Embryonic facial prominence (tissue), 1 donor: Measurements from ENCODE around the gene SLC17A3.

Experiments
- DNase-seq: peaks from one replicate; pipeline ENCODE4 v3.0.0-alpha.2; 2016; ENCODE audit errors: extremely low spot score

The SLC17A3 gene

GRCh38 chr6:25874118-25874517 lies at the start of gene SLC17A3:
Gene SLC17A3 (minus strand): TSS chr6:25874243. CDS start chr6:25868387, 5,856 bp downstream.
- DNase-seq = no peak

GRCh38 chr6:25922301-25922700 lies 48.3 kb upstream of the SLC17A3 start:
- DNase-seq = no peak

- DNase-seq = no peak
Measured at GRCh38 chr6:25921525-25922203, 47.6 kb upstream of the SLC17A3 start.

GRCh38 chr6:25919657-25920056 lies 45.6 kb upstream of the SLC17A3 start:
- no peak for DNase-seq

GRCh38 chr6:25918083-25918683 lies 44.1 kb upstream of the SLC17A3 start:
- DNase-seq = no peak

- no peak for DNase-seq
Measured at GRCh38 chr6:25916789-25917490, 42.9 kb upstream of the SLC17A3 start.

GRCh38 chr6:25916330-25916729 lies 42.3 kb upstream of the SLC17A3 start:
- DNase-seq = no peak

- DNase-seq = no peak
Measured at GRCh38 chr6:25913741-25914140, 39.7 kb upstream of the SLC17A3 start.

GRCh38 chr6:25911351-25911750 lies 37.3 kb upstream of the SLC17A3 start:
- DNase-seq = no peak

GRCh38 chr6:25907475-25908014 lies 33.5 kb upstream of the SLC17A3 start:
- DNase-seq = no peak

GRCh38 chr6:25903467-25904099 lies 29.5 kb upstream of the SLC17A3 start:
- DNase-seq = no peak

- no peak for DNase-seq
Measured at GRCh38 chr6:25902071-25902470, 28.0 kb upstream of the SLC17A3 start.

GRCh38 chr6:25900843-25901242 lies 26.8 kb upstream of the SLC17A3 start:
- DNase-seq = no peak

- no peak for DNase-seq
Measured at GRCh38 chr6:25899580-25900408, 25.8 kb upstream of the SLC17A3 start.

- DNase-seq = no peak
Measured at GRCh38 chr6:25899123-25899522, 25.1 kb upstream of the SLC17A3 start.

GRCh38 chr6:25898289-25898977 lies 24.4 kb upstream of the SLC17A3 start:
- no peak for DNase-seq

GRCh38 chr6:25896252-25896651 lies 22.2 kb upstream of the SLC17A3 start:
- no peak for DNase-seq

- no peak for DNase-seq
Measured at GRCh38 chr6:25895771-25896170, 21.7 kb upstream of the SLC17A3 start.

- DNase-seq = no peak
Measured at GRCh38 chr6:25893778-25894177, 19.7 kb upstream of the SLC17A3 start.

GRCh38 chr6:25892877-25893276 lies 18.8 kb upstream of the SLC17A3 start:
- no peak for DNase-seq
